Measurements from ENCODE around the gene MED25. TPM values are rescaled to one million over a fixed set of nuclear protein-coding genes. Genes with fewer than 3 reads are reported as not detected.

MED25 gene
- total RNA-seq, 1 experiment from 2014 or later: 39.9 TPM

- CTCF ChIA-PET: no interaction called here
- POLR2A ChIA-PET: interaction anchor here (0.7 to 4.0 kb wide), 22 partner anchors 10 to 634 kb away, joined by 3 to 78 read pairs (median 8); partner anchors contain the start of genes AP2A1, ATF5, BCL2L12 and FUZ
- H3K36me3 Mint-ChIP-seq (ENCODE audit: insufficient read depth, unreplicated experiment): peaks cover 52% of the 10 kb centered on the region
- no peak for TF ChIP-seq CTCF (IDR thresholded peaks at IDR 0.05; ENCODE audit: unreplicated experiment)
- H3K27me3 Mint-ChIP-seq (ENCODE audit: insufficient read depth, unreplicated experiment): no peaks in the 10 kb centered on the region
- peaks cover 10% of the 10 kb centered on the region for H3K4me1 Mint-ChIP-seq (ENCODE audit: insufficient read depth, unreplicated experiment)
- H3K27ac Mint-ChIP-seq (ENCODE audit: low read depth, unreplicated experiment): no peak overlapping the region
- DNase-seq (ENCODE audit: unreplicated experiment): peak; percentile 99
- no peak overlapping the region for H3K4me3 Mint-ChIP-seq (ENCODE audit: unreplicated experiment)
- BruUV-seq (replicated peaks): no TSS peak
- intact Hi-C loops (cut with micrococcal nuclease): loop anchor here (2.0 kb wide), 1 partner anchor 52 kb away; the partner anchor contains the start of genes ATF5 and NUP62
- no peaks in the 10 kb centered on the region for H3K9me3 Mint-ChIP-seq (ENCODE audit: unreplicated experiment)
Measured at GRCh38 chr19:49876422-49877019, 58.4 kb downstream of the MED25 start.

GRCh38 chr19:49877020-49877878, 59.2 kb downstream of the MED25 start, which contains the start of the genes AKT1S1 and TBC1D17:
Gene AKT1S1, minus strand, starts transcription at chr19:49877355. Its CDS starts 4,060 bp downstream, at chr19:49873295.
Gene TBC1D17, plus strand, starts transcription at chr19:49877702. Its CDS starts 22 bp downstream, at chr19:49877724.
- intact Hi-C loops (cut with micrococcal nuclease): loop anchor here (2.0 kb wide), 1 partner anchor 52 kb away; the partner anchor contains the start of genes ATF5 and NUP62
- DNase-seq (ENCODE audit: unreplicated experiment): peak; percentile 100
- H3K27ac Mint-ChIP-seq (ENCODE audit: low read depth, unreplicated experiment): no peak within 1 kb of the TSS
- ChIA-PET CTCF (no interaction called here), POLR2A (interaction anchor here (0.7 to 4.0 kb wide), 23 partner anchors 11 to 634 kb away, joined by 3 to 78 read pairs (median 8); partner anchors contain the start of genes AP2A1, ATF5, BCL2L12 and FUZ)
- H3K9me3 Mint-ChIP-seq (ENCODE audit: unreplicated experiment): no peaks in the 10 kb centered on the region
- H3K27me3 Mint-ChIP-seq (ENCODE audit: insufficient read depth, unreplicated experiment): no peaks in the 10 kb centered on the region
- H3K4me3 Mint-ChIP-seq (ENCODE audit: unreplicated experiment): no peak within 1 kb of the TSS
- peaks cover 10% of the 10 kb centered on the region for H3K4me1 Mint-ChIP-seq (ENCODE audit: insufficient read depth, unreplicated experiment)
- H3K36me3 Mint-ChIP-seq (ENCODE audit: insufficient read depth, unreplicated experiment): peaks cover 53% of the 10 kb centered on the region
- BruUV-seq (replicated peaks): TSS peak; percentile 55
- TF ChIP-seq CTCF (IDR thresholded peaks at IDR 0.05; ENCODE audit: unreplicated experiment): no peak

- peaks cover 54% of the 10 kb centered on the region for H3K36me3 Mint-ChIP-seq (ENCODE audit: insufficient read depth, unreplicated experiment)
- peaks cover 10% of the 10 kb centered on the region for H3K4me1 Mint-ChIP-seq (ENCODE audit: insufficient read depth, unreplicated experiment)
- H3K9me3 Mint-ChIP-seq (ENCODE audit: unreplicated experiment): no peaks in the 10 kb centered on the region
- CTCF ChIA-PET: no interaction called here
- POLR2A ChIA-PET: interaction anchor here (1.0 to 4.0 kb wide), 15 partner anchors 12 to 382 kb away, joined by 4 to 78 read pairs (median 9); partner anchors contain the start of genes AP2A1, ATF5, BCL2L12 and FUZ
- no peak overlapping the region for H3K4me3 Mint-ChIP-seq (ENCODE audit: unreplicated experiment)
- intact Hi-C loops (cut with micrococcal nuclease): loop anchor here (2.0 kb wide), 1 partner anchor 51 kb away; the partner anchor contains the start of genes ATF5 and NUP62
- H3K27ac Mint-ChIP-seq (ENCODE audit: low read depth, unreplicated experiment): no peak overlapping the region
- no TSS peak for BruUV-seq (replicated peaks)
- peak; percentile 98 for DNase-seq (ENCODE audit: unreplicated experiment)
- H3K27me3 Mint-ChIP-seq (ENCODE audit: insufficient read depth, unreplicated experiment): no peaks in the 10 kb centered on the region
- TF ChIP-seq CTCF (IDR thresholded peaks at IDR 0.05; ENCODE audit: unreplicated experiment): no peak
Measured at GRCh38 chr19:49877879-49878743, 60.0 kb downstream of the MED25 start.

Measured in MCF 10A (cell line).